ENCODE results near the gene DNER. TPM values are rescaled to one million over a fixed set of nuclear protein-coding genes. Genes with fewer than 3 reads are reported as not detected.

Gene DNER
- total RNA-seq, 1 experiment from 2014 or later = 2.9 TPM

- peak overlapping the region; percentile 39 for H3K4me2 ChIP-seq (ENCODE audit: low read length)
- ATAC-seq (0 out of 2 replicates have a peak, but pooled peaks have one; percentile 10), DNase-seq (ENCODE audit: low read depth, low spot score) (no peak)
- CTCF ChIA-PET = no interaction called here
- H3K36me3 ChIP-seq (ENCODE audit: control insufficient read depth in 1 of 2, insufficient read depth in 2 of 2, low read length in 2 of 2) = no peaks in the 10 kb centered on the region
- TF ChIP-seq EZH2phosphoT487 (IDR thresholded peaks at IDR 0.05; ENCODE audit: borderline replicate concordance) (no peak), ATF3 (IDR thresholded peaks at IDR 0.05) (no peak), EGR1 (IDR thresholded peaks at IDR 0.05; ENCODE audit: low read depth) (no peak), TCF7L2 (IDR thresholded peaks at IDR 0.05; ENCODE audit: borderline replicate concordance, extremely low read depth, insufficient read depth, insufficient read length) (no peak), SP1 (IDR thresholded peaks at IDR 0.05; ENCODE audit: low read depth) (no peak)
- TF ChIP-seq, protein P1, sequence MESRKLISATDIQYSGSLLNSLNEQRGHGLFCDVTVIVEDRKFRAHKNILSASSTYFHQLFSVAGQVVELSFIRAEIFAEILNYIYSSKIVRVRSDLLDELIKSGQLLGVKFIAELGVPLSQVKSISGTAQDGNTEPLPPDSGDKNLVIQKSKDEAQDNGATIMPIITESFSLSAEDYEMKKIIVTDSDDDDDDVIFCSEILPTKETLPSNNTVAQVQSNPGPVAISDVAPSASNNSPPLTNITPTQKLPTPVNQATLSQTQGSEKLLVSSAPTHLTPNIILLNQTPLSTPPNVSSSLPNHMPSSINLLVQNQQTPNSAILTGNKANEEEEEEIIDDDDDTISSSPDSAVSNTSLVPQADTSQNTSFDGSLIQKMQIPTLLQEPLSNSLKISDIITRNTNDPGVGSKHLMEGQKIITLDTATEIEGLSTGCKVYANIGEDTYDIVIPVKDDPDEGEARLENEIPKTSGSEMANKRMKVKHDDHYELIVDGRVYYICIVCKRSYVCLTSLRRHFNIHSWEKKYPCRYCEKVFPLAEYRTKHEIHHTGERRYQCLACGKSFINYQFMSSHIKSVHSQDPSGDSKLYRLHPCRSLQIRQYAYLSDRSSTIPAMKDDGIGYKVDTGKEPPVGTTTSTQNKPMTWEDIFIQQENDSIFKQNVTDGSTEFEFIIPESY (IDR thresholded peaks at IDR 0.05; ENCODE audit: extremely low read depth, insufficient replicate concordance, low read length) = no peak
- POLR2A ChIA-PET = interaction anchor here (1.1 kb wide), 1 partner anchor 12 kb away, joined by 3 read pairs; no protein-coding TSS in a partner anchor
- no peaks in the 10 kb centered on the region for H3K79me2 ChIP-seq (ENCODE audit: insufficient read depth, low read length)
- no peaks in the 10 kb centered on the region for H3K27me3 ChIP-seq (ENCODE audit: insufficient read depth, low read length)
- intact Hi-C loops (cut with micrococcal nuclease) = no loop called here
- no peaks in the 10 kb centered on the region for H3K9me2 ChIP-seq (ENCODE audit: insufficient read depth)
- H2AFZ ChIP-seq (ENCODE audit: low read depth, low read length, poor library complexity, severe bottlenecking) = peak overlapping the region; percentile 10
- H3K9me3 ChIP-seq (ENCODE audit: control insufficient read depth in 1 of 2, insufficient read depth in 1 of 2, low read depth in 1 of 2, low read length in 2 of 2) = no peaks in the 10 kb centered on the region
- H3K4me3 ChIP-seq (replicated peaks in 1 of 2; ENCODE audit: low read depth in 1 of 2, low read length in 2 of 2) = no peak overlapping the region
- RAD21 ChIA-PET (ENCODE audit: low non-redundant PET in 1 of 2, low total read pairs in 2 of 2, uncharacterized antibody in 2 of 2, unreplicated experiment in 2 of 2) = no interaction called here
- peaks cover 0 to 15% of the 10 kb centered on the region in 2 experiments; a peak in 2 of 4 replicates for H3K4me1 ChIP-seq (ENCODE audit: control insufficient read depth in 1 of 2, insufficient read depth in 2 of 2, low read length in 2 of 2)
- no peaks in the 10 kb centered on the region for H4K20me1 ChIP-seq (ENCODE audit: insufficient read depth)
- BruUV-seq (replicated peaks) = no TSS peak
- H3K27ac ChIP-seq (ENCODE audit: low read depth, low read length) = no peak overlapping the region
- 0 out of 2 replicates have a peak overlapping the region, but pooled peaks have one; percentile 22 for H3K9ac ChIP-seq (ENCODE audit: low read length)
Observed at GRCh38 chr2:229445501-229446211, 268.7 kb downstream of the DNER start.

Data from HCT116 (cell line).